ENCODE measurements around the gene MICU2.

MICU2 gene

DNA sequence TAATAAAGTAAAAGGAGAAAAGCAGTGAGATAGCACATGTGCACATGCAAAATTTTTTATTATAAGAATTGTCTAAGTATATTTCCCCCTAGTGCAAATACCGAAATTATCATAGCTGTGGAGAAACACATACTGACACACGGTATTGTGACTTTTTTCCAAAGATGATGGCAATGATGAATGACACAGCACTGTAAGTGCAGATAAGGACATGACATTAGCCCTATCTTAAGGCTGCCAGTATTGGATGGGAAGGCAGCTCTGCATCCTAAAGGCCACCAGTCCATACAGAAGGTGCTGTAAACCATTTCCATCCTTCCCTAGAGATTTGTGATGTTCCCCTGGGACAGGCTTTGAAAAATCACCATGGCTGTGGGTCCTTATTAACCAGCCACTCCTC is 11.5 kb upstream of the MICU2 start:
- Histone ChIP-seq H3K9ac (no peak overlapping the region), H3K4me3 (IDR thresholded peaks at IDR 0.05; ENCODE audit: insufficient read depth, low read depth, low read length) (no peak overlapping the region), H3K4me2 (no peak overlapping the region), H3K36me3 (ENCODE audit: insufficient read depth) (no peaks in the 10 kb centered on the region), H3K27ac (no peak overlapping the region), H3K27me3 (ENCODE audit: insufficient read depth, low read depth) (no peaks in the 10 kb centered on the region), H3K4me1 (ENCODE audit: low read depth, poor library complexity, severe bottlenecking) (no peaks in the 10 kb centered on the region), H3K79me2 (ENCODE audit: insufficient read depth, low read depth) (no peaks in the 10 kb centered on the region), H4K20me1 (ENCODE audit: insufficient read depth) (no peaks in the 10 kb centered on the region), H2AFZ (ENCODE audit: low read depth) (no peak overlapping the region)
- TF ChIP-seq, protein P1, sequence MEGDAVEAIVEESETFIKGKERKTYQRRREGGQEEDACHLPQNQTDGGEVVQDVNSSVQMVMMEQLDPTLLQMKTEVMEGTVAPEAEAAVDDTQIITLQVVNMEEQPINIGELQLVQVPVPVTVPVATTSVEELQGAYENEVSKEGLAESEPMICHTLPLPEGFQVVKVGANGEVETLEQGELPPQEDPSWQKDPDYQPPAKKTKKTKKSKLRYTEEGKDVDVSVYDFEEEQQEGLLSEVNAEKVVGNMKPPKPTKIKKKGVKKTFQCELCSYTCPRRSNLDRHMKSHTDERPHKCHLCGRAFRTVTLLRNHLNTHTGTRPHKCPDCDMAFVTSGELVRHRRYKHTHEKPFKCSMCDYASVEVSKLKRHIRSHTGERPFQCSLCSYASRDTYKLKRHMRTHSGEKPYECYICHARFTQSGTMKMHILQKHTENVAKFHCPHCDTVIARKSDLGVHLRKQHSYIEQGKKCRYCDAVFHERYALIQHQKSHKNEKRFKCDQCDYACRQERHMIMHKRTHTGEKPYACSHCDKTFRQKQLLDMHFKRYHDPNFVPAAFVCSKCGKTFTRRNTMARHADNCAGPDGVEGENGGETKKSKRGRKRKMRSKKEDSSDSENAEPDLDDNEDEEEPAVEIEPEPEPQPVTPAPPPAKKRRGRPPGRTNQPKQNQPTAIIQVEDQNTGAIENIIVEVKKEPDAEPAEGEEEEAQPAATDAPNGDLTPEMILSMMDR (conservative IDR thresholded peaks at IDR 0.05; ENCODE audit: low read depth, low read length) = no peak

DNA sequence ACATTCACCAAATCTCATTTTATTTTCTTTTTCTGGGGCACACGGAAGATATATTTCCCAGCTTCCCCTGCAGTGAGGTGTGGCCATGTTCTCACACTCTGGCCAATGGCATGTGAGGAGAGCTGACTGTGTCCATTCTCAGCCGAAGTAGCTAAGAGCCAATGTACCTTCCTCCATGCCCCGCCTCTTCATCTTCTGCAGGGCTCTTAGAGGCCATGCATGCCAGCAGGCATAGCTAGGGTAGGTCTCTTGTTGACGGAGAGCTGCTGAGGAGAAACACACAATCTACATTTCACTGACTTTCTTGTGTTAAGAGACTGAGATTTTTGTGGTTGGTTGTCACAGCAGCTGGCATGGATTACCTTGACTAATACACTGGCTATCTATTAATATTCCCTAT is 9.8 kb upstream of the MICU2 start:
- H3K4me2 ChIP-seq = no peak overlapping the region
- no peaks in the 10 kb centered on the region for H3K79me2 ChIP-seq (ENCODE audit: insufficient read depth, low read depth)
- no peak overlapping the region for H3K27ac ChIP-seq
- no peaks in the 10 kb centered on the region for H3K27me3 ChIP-seq (ENCODE audit: insufficient read depth, low read depth)
- no peak overlapping the region for H2AFZ ChIP-seq (ENCODE audit: low read depth)
- H4K20me1 ChIP-seq (ENCODE audit: insufficient read depth) = no peaks in the 10 kb centered on the region
- H3K4me1 ChIP-seq (ENCODE audit: low read depth, poor library complexity, severe bottlenecking) = no peaks in the 10 kb centered on the region
- no peak overlapping the region for H3K9ac ChIP-seq
- no peaks in the 10 kb centered on the region for H3K36me3 ChIP-seq (ENCODE audit: insufficient read depth)
- no peak overlapping the region for H3K4me3 ChIP-seq (IDR thresholded peaks at IDR 0.05; ENCODE audit: insufficient read depth, low read depth, low read length)
- TF ChIP-seq, protein P1 (conservative IDR thresholded peaks at IDR 0.05; ENCODE audit: low read depth, low read length) = no peak

DNA sequence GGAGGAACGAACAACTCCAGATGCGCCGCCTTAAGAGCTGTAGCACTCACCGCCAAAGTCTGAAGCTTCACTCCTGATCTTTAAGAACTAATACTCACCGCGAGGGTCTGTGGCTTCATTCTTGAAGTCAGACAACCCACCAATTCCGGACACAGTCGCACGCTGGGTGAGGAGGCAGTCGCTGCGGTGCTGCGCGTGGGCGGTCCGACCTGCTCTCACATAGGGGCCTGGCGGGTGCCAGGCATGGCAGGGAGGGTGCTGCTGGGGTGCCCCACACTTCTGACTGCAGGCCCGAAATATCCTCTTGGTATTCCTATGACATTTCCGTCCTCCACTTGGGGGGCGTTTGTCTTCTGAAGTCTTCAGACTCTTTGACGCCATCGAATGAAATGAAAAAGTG is 7.4 kb upstream of the MICU2 start:
- H3K4me2 ChIP-seq = no peak overlapping the region
- H3K4me3 ChIP-seq (IDR thresholded peaks at IDR 0.05; ENCODE audit: insufficient read depth, low read depth, low read length) = no peak overlapping the region
- H3K4me1 ChIP-seq (ENCODE audit: low read depth, poor library complexity, severe bottlenecking) = no peaks in the 10 kb centered on the region
- no peak overlapping the region for H2AFZ ChIP-seq (ENCODE audit: low read depth)
- no peaks in the 10 kb centered on the region for H3K36me3 ChIP-seq (ENCODE audit: insufficient read depth)
- H3K27ac ChIP-seq = no peak overlapping the region
- TF ChIP-seq, protein P1 (conservative IDR thresholded peaks at IDR 0.05; ENCODE audit: low read depth, low read length) = no peak
- no peaks in the 10 kb centered on the region for H3K27me3 ChIP-seq (ENCODE audit: insufficient read depth, low read depth)
- H3K79me2 ChIP-seq (ENCODE audit: insufficient read depth, low read depth) = no peaks in the 10 kb centered on the region
- H3K9ac ChIP-seq = no peak overlapping the region
- no peaks in the 10 kb centered on the region for H4K20me1 ChIP-seq (ENCODE audit: insufficient read depth)

DNA sequence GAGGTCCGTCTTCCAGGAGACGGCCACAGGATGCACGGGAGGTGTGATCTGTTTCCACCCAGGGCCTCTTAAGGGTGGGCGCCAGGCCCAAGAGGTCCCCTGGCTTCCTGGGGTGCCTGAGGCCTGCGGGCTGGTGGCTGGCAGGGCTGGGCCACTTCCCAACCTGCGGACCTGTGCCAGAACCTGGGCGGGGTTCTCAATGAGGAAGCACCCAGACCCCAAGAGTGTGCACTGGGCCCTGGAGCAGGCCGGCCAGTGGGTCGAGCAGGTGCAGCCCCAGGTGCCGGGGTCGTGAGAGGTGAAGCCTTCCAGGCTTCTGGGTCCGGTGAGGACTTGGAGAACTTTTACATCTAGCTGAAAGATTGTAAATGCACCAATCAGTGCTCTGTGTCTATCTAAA is 6.7 kb upstream of the MICU2 start:
- Histone ChIP-seq H3K27ac (no peak overlapping the region), H3K79me2 (ENCODE audit: insufficient read depth, low read depth) (no peaks in the 10 kb centered on the region), H3K36me3 (ENCODE audit: insufficient read depth) (no peaks in the 10 kb centered on the region), H3K27me3 (ENCODE audit: insufficient read depth, low read depth) (no peaks in the 10 kb centered on the region), H2AFZ (ENCODE audit: low read depth) (no peak overlapping the region), H3K9ac (no peak overlapping the region), H4K20me1 (ENCODE audit: insufficient read depth) (no peaks in the 10 kb centered on the region), H3K4me1 (ENCODE audit: low read depth, poor library complexity, severe bottlenecking) (no peaks in the 10 kb centered on the region), H3K4me2 (no peak overlapping the region), H3K4me3 (IDR thresholded peaks at IDR 0.05; ENCODE audit: insufficient read depth, low read depth, low read length) (no peak overlapping the region)
- TF ChIP-seq, protein P1 (conservative IDR thresholded peaks at IDR 0.05; ENCODE audit: low read depth, low read length) = no peak

DNA sequence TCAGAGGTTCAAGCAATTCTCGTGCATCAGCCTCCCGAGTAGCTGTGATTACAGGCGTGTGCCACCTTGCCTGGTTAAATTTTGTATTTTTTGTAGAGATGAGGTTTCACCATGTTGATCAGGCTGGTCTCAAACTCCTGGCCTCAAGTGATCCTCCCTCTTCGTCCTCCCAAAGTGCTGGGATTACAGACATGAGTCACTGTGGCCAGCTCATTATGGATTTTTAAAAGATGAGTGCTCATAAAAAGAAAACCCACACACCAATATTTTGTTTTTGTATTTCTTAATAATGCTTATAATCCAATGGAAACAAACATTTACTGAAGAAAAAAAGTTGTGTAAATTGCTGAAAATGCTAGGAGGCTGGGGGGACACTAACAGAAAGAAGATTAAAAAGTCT is 5.0 kb upstream of the MICU2 start:
- H3K4me3 ChIP-seq (IDR thresholded peaks at IDR 0.05; ENCODE audit: insufficient read depth, low read depth, low read length) = no peak overlapping the region
- H3K36me3 ChIP-seq (ENCODE audit: insufficient read depth) = no peaks in the 10 kb centered on the region
- no peaks in the 10 kb centered on the region for H3K27me3 ChIP-seq (ENCODE audit: insufficient read depth, low read depth)
- no peaks in the 10 kb centered on the region for H4K20me1 ChIP-seq (ENCODE audit: insufficient read depth)
- H3K9ac ChIP-seq = no peak overlapping the region
- no peak overlapping the region for H2AFZ ChIP-seq (ENCODE audit: low read depth)
- H3K4me1 ChIP-seq (ENCODE audit: low read depth, poor library complexity, severe bottlenecking) = no peaks in the 10 kb centered on the region
- no peak overlapping the region for H3K27ac ChIP-seq
- no peaks in the 10 kb centered on the region for H3K79me2 ChIP-seq (ENCODE audit: insufficient read depth, low read depth)
- no peak overlapping the region for H3K4me2 ChIP-seq
- TF ChIP-seq, protein P1 (conservative IDR thresholded peaks at IDR 0.05; ENCODE audit: low read depth, low read length) = no peak

All from KMS-11 (cell line).